ENCODE data around the gene ZSCAN16. TPM values are rescaled to one million over a fixed set of nuclear protein-coding genes. Genes with fewer than 3 reads are reported as not detected.

The ZSCAN16 gene
- total RNA-seq, 1 donor from 2014 or later = not detected

GRCh38 chr6:28165563-28165962, 41.2 kb downstream of the ZSCAN16 start:
- Histone ChIP-seq H3K4me3 (no peak overlapping the region), H3K36me3 (no peaks in the 10 kb centered on the region), H3K4me1 (no peaks in the 10 kb centered on the region), H3K9me3 (no peaks in the 10 kb centered on the region), H3K27ac (no peak overlapping the region), H3K27me3 (no peaks in the 10 kb centered on the region)
- DNase-seq (ENCODE audit: low spot score in 2 of 2) = no peak
- TF ChIP-seq, protein P1, sequence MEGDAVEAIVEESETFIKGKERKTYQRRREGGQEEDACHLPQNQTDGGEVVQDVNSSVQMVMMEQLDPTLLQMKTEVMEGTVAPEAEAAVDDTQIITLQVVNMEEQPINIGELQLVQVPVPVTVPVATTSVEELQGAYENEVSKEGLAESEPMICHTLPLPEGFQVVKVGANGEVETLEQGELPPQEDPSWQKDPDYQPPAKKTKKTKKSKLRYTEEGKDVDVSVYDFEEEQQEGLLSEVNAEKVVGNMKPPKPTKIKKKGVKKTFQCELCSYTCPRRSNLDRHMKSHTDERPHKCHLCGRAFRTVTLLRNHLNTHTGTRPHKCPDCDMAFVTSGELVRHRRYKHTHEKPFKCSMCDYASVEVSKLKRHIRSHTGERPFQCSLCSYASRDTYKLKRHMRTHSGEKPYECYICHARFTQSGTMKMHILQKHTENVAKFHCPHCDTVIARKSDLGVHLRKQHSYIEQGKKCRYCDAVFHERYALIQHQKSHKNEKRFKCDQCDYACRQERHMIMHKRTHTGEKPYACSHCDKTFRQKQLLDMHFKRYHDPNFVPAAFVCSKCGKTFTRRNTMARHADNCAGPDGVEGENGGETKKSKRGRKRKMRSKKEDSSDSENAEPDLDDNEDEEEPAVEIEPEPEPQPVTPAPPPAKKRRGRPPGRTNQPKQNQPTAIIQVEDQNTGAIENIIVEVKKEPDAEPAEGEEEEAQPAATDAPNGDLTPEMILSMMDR (IDR thresholded peaks at IDR 0.05) = no peak
- intact Hi-C loops (cut with DNase I) = no loop called here

GRCh38 chr6:28167068-28167467, 42.7 kb downstream of the ZSCAN16 start:
- H3K4me1 ChIP-seq = no peaks in the 10 kb centered on the region
- no peak overlapping the region for H3K27ac ChIP-seq
- H3K36me3 ChIP-seq = no peaks in the 10 kb centered on the region
- no peaks in the 10 kb centered on the region for H3K9me3 ChIP-seq
- TF ChIP-seq, protein P1 (IDR thresholded peaks at IDR 0.05) = no peak
- no peak overlapping the region for H3K4me3 ChIP-seq
- DNase-seq (ENCODE audit: low spot score in 2 of 2) = no peak
- H3K27me3 ChIP-seq = no peaks in the 10 kb centered on the region
- intact Hi-C loops (cut with DNase I) = no loop called here

DNA sequence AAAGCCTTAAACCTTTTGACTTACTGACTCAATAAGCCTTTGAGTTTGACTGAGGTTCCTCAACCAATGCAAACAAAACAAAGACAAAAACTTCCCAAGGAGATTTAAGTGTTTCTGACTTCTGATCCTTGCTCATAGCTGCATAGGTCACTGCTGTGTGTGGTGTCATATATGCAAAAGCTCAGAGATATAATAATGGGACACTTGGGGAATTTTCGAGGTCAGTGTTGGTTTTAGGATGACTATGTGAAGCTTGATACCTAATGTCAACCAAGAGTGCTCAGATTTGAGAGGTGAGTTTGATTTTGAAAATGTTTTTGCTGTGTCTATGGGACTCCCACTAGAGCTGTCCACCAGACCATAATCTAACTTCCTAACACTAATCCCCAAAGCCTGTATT, 43.5 kb downstream of the ZSCAN16 start:
- no peaks in the 10 kb centered on the region for H3K27me3 ChIP-seq
- H3K4me3 ChIP-seq = no peak overlapping the region
- no peaks in the 10 kb centered on the region for H3K36me3 ChIP-seq
- H3K27ac ChIP-seq = no peak overlapping the region
- DNase-seq (ENCODE audit: low spot score in 2 of 2) = no peak
- intact Hi-C loops (cut with DNase I) = no loop called here
- H3K4me1 ChIP-seq = no peaks in the 10 kb centered on the region
- H3K9me3 ChIP-seq = no peaks in the 10 kb centered on the region
- TF ChIP-seq, protein P1 (IDR thresholded peaks at IDR 0.05) = no peak

- intact Hi-C loops (cut with DNase I) = no loop called here
- H3K4me1 ChIP-seq = no peaks in the 10 kb centered on the region
- TF ChIP-seq, protein P1 (IDR thresholded peaks at IDR 0.05) = no peak
- no peaks in the 10 kb centered on the region for H3K27me3 ChIP-seq
- no peak overlapping the region for H3K27ac ChIP-seq
- peaks cover 0 to 3% of the 10 kb centered on the region in 2 donors for H3K9me3 ChIP-seq
- DNase-seq (ENCODE audit: low spot score in 2 of 2) = no peak
- H3K4me3 ChIP-seq = no peak overlapping the region
- H3K36me3 ChIP-seq = no peaks in the 10 kb centered on the region
These were observed 46.9 kb downstream of the ZSCAN16 start for GRCh38 chr6:28171271-28171670.

GRCh38 chr6:28172006-28172405, 47.6 kb downstream of the ZSCAN16 start:
- TF ChIP-seq, protein P1 (IDR thresholded peaks at IDR 0.05) = no peak
- H3K27ac ChIP-seq = no peak overlapping the region
- intact Hi-C loops (cut with DNase I) = no loop called here
- no peak for DNase-seq (ENCODE audit: low spot score in 2 of 2)
- no peaks in the 10 kb centered on the region for H3K27me3 ChIP-seq
- H3K36me3 ChIP-seq = no peaks in the 10 kb centered on the region
- no peaks in the 10 kb centered on the region for H3K4me1 ChIP-seq
- peaks cover 0 to 4% of the 10 kb centered on the region in 2 donors for H3K9me3 ChIP-seq
- H3K4me3 ChIP-seq = no peak overlapping the region

GRCh38 chr6:28176373-28176772, 52.0 kb downstream of the ZSCAN16 start:
- Histone ChIP-seq H3K27me3 (no peaks in the 10 kb centered on the region), H3K9me3 (peaks cover 0 to 4% of the 10 kb centered on the region in 2 donors), H3K27ac (no peak overlapping the region), H3K36me3 (no peaks in the 10 kb centered on the region), H3K4me1 (no peaks in the 10 kb centered on the region), H3K4me3 (no peak overlapping the region)
- intact Hi-C loops (cut with DNase I) = no loop called here
- DNase-seq (ENCODE audit: low spot score in 2 of 2) = no peak
- TF ChIP-seq, protein P1 (IDR thresholded peaks at IDR 0.05) = no peak
